ENCODE results near the gene ZNF687.
A peak's percentile ranks its signal among the peaks of the same experiment; 100 is the strongest.

ZNF687 gene

DNA sequence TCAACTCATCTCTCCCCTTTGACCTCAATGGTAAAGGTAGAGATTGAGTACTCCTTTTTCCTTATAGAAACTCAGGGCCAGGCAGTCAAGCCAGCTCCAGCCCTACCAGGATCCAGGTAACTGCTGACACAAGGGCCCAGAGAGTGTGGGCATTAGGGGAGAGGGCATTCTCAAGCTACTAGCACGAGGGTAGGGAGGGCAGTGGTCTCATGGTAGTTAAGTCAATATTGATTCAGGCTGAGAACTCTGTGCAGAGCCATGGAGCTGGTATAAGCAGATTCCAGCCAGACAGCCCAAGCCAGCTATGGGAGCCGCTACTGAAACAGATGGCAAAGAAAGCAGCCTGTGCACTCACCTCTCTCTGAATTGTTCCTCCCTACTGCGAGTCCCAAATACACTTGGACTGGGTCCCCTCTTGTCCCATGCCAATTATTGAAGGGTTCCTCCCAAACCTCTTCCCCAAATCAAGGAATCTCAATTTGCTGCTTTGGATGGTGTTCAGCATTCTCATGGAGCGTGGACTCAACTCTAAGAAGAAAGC is 42.4 kb downstream of the ZNF687 start:
- peaks cover 36% of the 10 kb centered on the region for H3K36me3 ChIP-seq (replicated peaks; ENCODE audit: low read depth, low read length)
- H4K20me1 ChIP-seq (ENCODE audit: insufficient read depth, low read length), result 0 out of 2 replicates have a peak, but pooled peaks cover 3% of the 10 kb centered on the region
- no peaks in the 10 kb centered on the region for H3K9me3 ChIP-seq (ENCODE audit: insufficient read depth, low read length)
- H2AFZ ChIP-seq (ENCODE audit: low read depth, low read length), result no peak overlapping the region
- TF ChIP-seq, protein P1, sequence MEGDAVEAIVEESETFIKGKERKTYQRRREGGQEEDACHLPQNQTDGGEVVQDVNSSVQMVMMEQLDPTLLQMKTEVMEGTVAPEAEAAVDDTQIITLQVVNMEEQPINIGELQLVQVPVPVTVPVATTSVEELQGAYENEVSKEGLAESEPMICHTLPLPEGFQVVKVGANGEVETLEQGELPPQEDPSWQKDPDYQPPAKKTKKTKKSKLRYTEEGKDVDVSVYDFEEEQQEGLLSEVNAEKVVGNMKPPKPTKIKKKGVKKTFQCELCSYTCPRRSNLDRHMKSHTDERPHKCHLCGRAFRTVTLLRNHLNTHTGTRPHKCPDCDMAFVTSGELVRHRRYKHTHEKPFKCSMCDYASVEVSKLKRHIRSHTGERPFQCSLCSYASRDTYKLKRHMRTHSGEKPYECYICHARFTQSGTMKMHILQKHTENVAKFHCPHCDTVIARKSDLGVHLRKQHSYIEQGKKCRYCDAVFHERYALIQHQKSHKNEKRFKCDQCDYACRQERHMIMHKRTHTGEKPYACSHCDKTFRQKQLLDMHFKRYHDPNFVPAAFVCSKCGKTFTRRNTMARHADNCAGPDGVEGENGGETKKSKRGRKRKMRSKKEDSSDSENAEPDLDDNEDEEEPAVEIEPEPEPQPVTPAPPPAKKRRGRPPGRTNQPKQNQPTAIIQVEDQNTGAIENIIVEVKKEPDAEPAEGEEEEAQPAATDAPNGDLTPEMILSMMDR (IDR thresholded peaks at IDR 0.05; ENCODE audit: low read depth, low read length), result no peak
- TF ChIP-seq EZH2phosphoT487 (IDR thresholded peaks at IDR 0.05; ENCODE audit: low read depth), result no peak
- no peak overlapping the region for H3K4me2 ChIP-seq (ENCODE audit: low read length)
- H3K27me3 ChIP-seq (ENCODE audit: low read depth, low read length), result no peaks in the 10 kb centered on the region
- no peak overlapping the region for H3K9ac ChIP-seq (ENCODE audit: low read length)
- H3K4me3 ChIP-seq (ENCODE audit: low read length), result no peak overlapping the region
- H3K4me1 ChIP-seq (ENCODE audit: low read length), result peaks cover 20% of the 10 kb centered on the region
- peaks cover 48% of the 10 kb centered on the region for H3K79me2 ChIP-seq (ENCODE audit: low read length)
- no peak overlapping the region for H3K27ac ChIP-seq (ENCODE audit: low read length)

DNA sequence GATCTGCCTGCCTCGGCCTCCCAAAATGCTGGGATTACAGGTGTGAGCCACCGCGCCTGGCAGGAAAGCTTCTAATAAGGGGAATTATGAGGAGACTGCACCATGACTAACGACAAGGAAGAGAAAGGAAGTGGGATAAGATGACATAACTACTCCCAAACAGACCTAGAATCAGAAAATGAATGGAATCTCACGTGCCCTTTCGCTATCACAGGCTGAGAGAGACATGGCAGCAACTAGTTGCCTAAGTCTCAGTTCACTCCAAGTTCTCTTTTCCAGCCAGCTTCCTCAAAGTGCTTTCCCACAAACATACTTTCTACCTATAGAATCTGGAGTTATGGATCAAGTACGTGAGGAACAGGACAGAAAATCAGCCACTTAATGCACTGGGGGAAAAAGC is 43.1 kb downstream of the ZNF687 start:
- Histone ChIP-seq H3K27me3 (ENCODE audit: low read depth, low read length) (no peaks in the 10 kb centered on the region), H3K79me2 (ENCODE audit: low read length) (peaks cover 46% of the 10 kb centered on the region), H3K9ac (ENCODE audit: low read length) (no peak overlapping the region), H3K4me3 (ENCODE audit: low read length) (no peak overlapping the region), H3K36me3 (replicated peaks; ENCODE audit: low read depth, low read length) (peaks cover 33% of the 10 kb centered on the region), H3K4me1 (ENCODE audit: low read length) (peaks cover 20% of the 10 kb centered on the region), H3K9me3 (ENCODE audit: insufficient read depth, low read length) (no peaks in the 10 kb centered on the region), H3K4me2 (ENCODE audit: low read length) (0 out of 2 replicates have a peak overlapping the region, but pooled peaks have one; percentile 5), H2AFZ (ENCODE audit: low read depth, low read length) (no peak overlapping the region), H3K27ac (ENCODE audit: low read length) (no peak overlapping the region), H4K20me1 (ENCODE audit: insufficient read depth, low read length) (no peaks in the 10 kb centered on the region)
- TF ChIP-seq EZH2phosphoT487 (IDR thresholded peaks at IDR 0.05; ENCODE audit: low read depth), result no peak
- TF ChIP-seq, protein P1 (IDR thresholded peaks at IDR 0.05; ENCODE audit: low read depth, low read length), result no peak

GRCh38 chr1:151325646-151326429 is 43.7 kb downstream of the ZNF687 start:
- Histone ChIP-seq H3K9me3 (ENCODE audit: insufficient read depth, low read length) (no peaks in the 10 kb centered on the region), H3K36me3 (replicated peaks; ENCODE audit: low read depth, low read length) (peaks cover 29% of the 10 kb centered on the region), H4K20me1 (ENCODE audit: insufficient read depth, low read length) (no peaks in the 10 kb centered on the region), H3K4me2 (ENCODE audit: low read length) (peak overlapping the region; percentile 98), H3K27ac (ENCODE audit: low read length) (no peak overlapping the region), H3K4me3 (ENCODE audit: low read length) (peak overlapping the region; percentile 93), H3K27me3 (ENCODE audit: low read depth, low read length) (no peaks in the 10 kb centered on the region), H3K4me1 (ENCODE audit: low read length) (peaks cover 20% of the 10 kb centered on the region), H3K79me2 (ENCODE audit: low read length) (peaks cover 39% of the 10 kb centered on the region), H3K9ac (ENCODE audit: low read length) (peak overlapping the region; percentile 84; the same call in 1 of the 2 replicates), H2AFZ (ENCODE audit: low read depth, low read length) (no peak overlapping the region)
- TF ChIP-seq, protein P1 (IDR thresholded peaks at IDR 0.05; ENCODE audit: low read depth, low read length), result no peak
- no peak for TF ChIP-seq EZH2phosphoT487 (IDR thresholded peaks at IDR 0.05; ENCODE audit: low read depth)

- peak overlapping the region; percentile 77 for H3K27ac ChIP-seq (ENCODE audit: low read length)
- H4K20me1 ChIP-seq (ENCODE audit: insufficient read depth, low read length), result no peaks in the 10 kb centered on the region
- H3K79me2 ChIP-seq (ENCODE audit: low read length), result peaks cover 37% of the 10 kb centered on the region
- H2AFZ ChIP-seq (ENCODE audit: low read depth, low read length), result peak overlapping the region; percentile 37; the same call in 1 of the 2 replicates
- H3K9me3 ChIP-seq (ENCODE audit: insufficient read depth, low read length), result no peaks in the 10 kb centered on the region
- TF ChIP-seq, protein P1 (IDR thresholded peaks at IDR 0.05; ENCODE audit: low read depth, low read length), result no peak
- TF ChIP-seq EZH2phosphoT487 (IDR thresholded peaks at IDR 0.05; ENCODE audit: low read depth), result no peak
- peak overlapping the region; percentile 93 for H3K4me3 ChIP-seq (ENCODE audit: low read length)
- H3K36me3 ChIP-seq (replicated peaks; ENCODE audit: low read depth, low read length), result peaks cover 27% of the 10 kb centered on the region
- peaks cover 20% of the 10 kb centered on the region for H3K4me1 ChIP-seq (ENCODE audit: low read length)
- no peaks in the 10 kb centered on the region for H3K27me3 ChIP-seq (ENCODE audit: low read depth, low read length)
- H3K9ac ChIP-seq (ENCODE audit: low read length), result peak overlapping the region; percentile 84
- peak overlapping the region; percentile 98 for H3K4me2 ChIP-seq (ENCODE audit: low read length)
Measured at GRCh38 chr1:151326619-151327222, 44.6 kb downstream of the ZNF687 start.

Data from OCI-LY3 (cell line).